Ascending aorta (tissue), 2 donors: ENCODE data around the gene ATCAY. TPM values are rescaled to one million over a fixed set of nuclear protein-coding genes. Genes with fewer than 3 reads are reported as not detected.
"Not testable (repeated sequence)": the region's sequence is repeated elsewhere in the genome, so short reads cannot be mapped to it uniquely, and the experiment has no call there.

ENCODE experiments used
- DNase-seq, 2 donors: peaks; one replicate each; pipeline ENCODE4 v3.0.0-alpha.2; 2019; ENCODE audit warnings: low spot score in 2 of 2
- H3K27ac ChIP-seq, 2 donors: fragments of 200-600 bp; sonication (generic); one replicate each; pipeline ENCODE4 v1.5.1; 2016 to 2017; ENCODE audit warnings: mild to moderate bottlenecking in 1 of 2
- H3K27me3 ChIP-seq: fragments of 200-600 bp; sonication (generic); one replicate; pipeline ENCODE4 v1.5.1; 2017
- H3K36me3 ChIP-seq, 2 donors: fragments of 200-600 bp; sonication (generic); one replicate each; pipeline ENCODE4 v1.5.1; 2016
- H3K4me1 ChIP-seq, 2 donors: fragments of 200-600 bp; sonication (generic); one replicate each; pipeline ENCODE4 v1.5.1; 2016 to 2017; ENCODE audit warnings: mild to moderate bottlenecking in 1 of 2
- H3K4me3 ChIP-seq, 2 donors: fragments of 200-600 bp; sonication (generic); one replicate each; pipeline ENCODE4 v1.5.1; 2016 to 2017; ENCODE audit warnings: mild to moderate bottlenecking in 1 of 2
- H3K9me3 ChIP-seq, 2 donors: fragments of 200-600 bp; sonication (generic); one replicate each; pipeline ENCODE4 v1.5.1; 2016
- intact Hi-C: fragments of 100-400 bp; cut with DNase I; formaldehyde crosslinking; loops from one replicate; pipeline ENCODE4 v1.15.1; 2023
- total RNA-seq: library from RNA; depleted of rRNA; stranded (reverse); fragments of >200 nt; gene quantifications from one replicate; pipeline ENCODE4 v1.1.0, GENCODE V29; 2016
- TF ChIP-seq, protein P1 (sequence below), 3 experiments: fragments of 200-600 bp in 2 of 3; fragments of 450-650 bp in 1 of 3; sonication (generic) in 2 of 3; IDR thresholded peaks; one replicate each; pipeline ENCODE4 v1.5.1; 2016 to 2019; ENCODE audit warnings: antibody characterized with exemption in 3 of 3, mild to moderate bottlenecking in 1 of 3, moderate library complexity in 1 of 3

The ATCAY gene
- total RNA-seq, 1 donor from 2014 or later = not detected

DNA sequence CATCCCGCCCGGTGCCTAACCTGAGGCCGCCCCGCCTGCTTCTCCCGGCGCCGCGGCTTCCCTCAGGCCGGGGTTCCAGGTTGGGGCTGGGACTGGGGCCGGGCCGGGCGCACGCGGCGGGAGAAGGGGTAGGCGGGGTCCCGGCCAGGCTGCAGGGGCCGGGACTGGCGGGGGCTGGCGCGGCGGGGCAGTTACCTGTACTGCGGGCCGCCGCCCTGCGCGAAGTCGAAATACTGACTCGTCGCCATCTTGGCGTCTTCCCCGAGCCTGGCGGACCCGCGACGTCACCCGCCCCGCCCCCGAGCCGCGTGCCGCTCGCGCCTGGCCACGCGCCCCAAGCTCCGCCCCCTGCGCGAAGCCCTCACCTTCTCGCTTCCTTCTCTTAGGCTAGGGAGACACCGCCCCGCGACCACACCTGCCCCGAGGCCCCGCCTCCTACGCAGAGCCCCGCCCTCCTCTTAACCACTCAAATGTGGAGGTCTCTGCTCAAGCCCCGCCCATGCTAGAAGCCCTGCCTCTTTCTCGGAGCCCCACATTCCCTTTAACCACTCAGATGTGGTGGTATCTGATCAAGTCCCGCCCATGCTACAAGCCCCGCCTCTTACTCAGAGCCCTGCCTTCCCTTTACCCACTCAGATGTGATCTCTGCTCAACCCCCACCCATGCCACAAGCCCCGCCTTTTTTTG is 11.6 kb upstream of the ATCAY start, which contains the start of gene ZFR2:
ZFR2 (minus strand) TSS at position 269 of the 687 bp plus-strand sequence; CDS start at position 248, 21 bp downstream.
- H3K27me3 ChIP-seq = peaks cover 18% of the 10 kb centered on the region
- intact Hi-C loops = no loop called here
- TF ChIP-seq, protein P1, sequence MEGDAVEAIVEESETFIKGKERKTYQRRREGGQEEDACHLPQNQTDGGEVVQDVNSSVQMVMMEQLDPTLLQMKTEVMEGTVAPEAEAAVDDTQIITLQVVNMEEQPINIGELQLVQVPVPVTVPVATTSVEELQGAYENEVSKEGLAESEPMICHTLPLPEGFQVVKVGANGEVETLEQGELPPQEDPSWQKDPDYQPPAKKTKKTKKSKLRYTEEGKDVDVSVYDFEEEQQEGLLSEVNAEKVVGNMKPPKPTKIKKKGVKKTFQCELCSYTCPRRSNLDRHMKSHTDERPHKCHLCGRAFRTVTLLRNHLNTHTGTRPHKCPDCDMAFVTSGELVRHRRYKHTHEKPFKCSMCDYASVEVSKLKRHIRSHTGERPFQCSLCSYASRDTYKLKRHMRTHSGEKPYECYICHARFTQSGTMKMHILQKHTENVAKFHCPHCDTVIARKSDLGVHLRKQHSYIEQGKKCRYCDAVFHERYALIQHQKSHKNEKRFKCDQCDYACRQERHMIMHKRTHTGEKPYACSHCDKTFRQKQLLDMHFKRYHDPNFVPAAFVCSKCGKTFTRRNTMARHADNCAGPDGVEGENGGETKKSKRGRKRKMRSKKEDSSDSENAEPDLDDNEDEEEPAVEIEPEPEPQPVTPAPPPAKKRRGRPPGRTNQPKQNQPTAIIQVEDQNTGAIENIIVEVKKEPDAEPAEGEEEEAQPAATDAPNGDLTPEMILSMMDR (IDR thresholded peaks at IDR 0.05) = no peak
- no peak within 1 kb of the TSS for H3K27ac ChIP-seq
- DNase-seq = no peak
- H3K9me3 ChIP-seq = no peaks in the 10 kb centered on the region
- no peaks in the 10 kb centered on the region for H3K4me1 ChIP-seq
- H3K36me3 ChIP-seq = no peaks in the 10 kb centered on the region
- peak within 1 kb of the TSS in 1 of 2 donors; percentile 7 for H3K4me3 ChIP-seq

DNA sequence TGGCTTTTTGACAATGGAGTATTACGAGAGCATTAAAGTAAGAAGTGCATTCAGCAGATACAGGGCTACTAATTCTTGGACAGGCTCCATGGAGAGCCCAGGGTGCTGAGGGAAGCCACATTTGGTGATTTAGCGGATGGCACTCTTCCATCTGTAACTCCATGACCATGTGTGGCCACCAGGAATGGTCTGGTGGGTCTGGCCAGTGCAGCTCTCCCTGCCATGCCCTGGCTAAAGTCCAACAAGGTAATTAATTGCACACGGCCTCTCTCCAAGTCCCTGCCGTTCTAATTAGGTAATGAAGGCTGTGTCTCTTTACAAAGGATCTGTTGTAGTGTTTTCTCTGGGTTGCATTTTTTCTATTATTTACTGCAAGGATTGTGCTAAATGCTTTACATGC is 7.3 kb upstream of the ATCAY start:
- no peaks in the 10 kb centered on the region for H3K4me1 ChIP-seq
- H3K9me3 ChIP-seq = no peaks in the 10 kb centered on the region
- TF ChIP-seq, protein P1 (IDR thresholded peaks at IDR 0.05) = no peak
- peaks cover 11% of the 10 kb centered on the region for H3K27me3 ChIP-seq
- no peak for DNase-seq
- no peak overlapping the region for H3K27ac ChIP-seq
- intact Hi-C loops = no loop called here
- no peak overlapping the region for H3K4me3 ChIP-seq
- H3K36me3 ChIP-seq = no peaks in the 10 kb centered on the region

DNA sequence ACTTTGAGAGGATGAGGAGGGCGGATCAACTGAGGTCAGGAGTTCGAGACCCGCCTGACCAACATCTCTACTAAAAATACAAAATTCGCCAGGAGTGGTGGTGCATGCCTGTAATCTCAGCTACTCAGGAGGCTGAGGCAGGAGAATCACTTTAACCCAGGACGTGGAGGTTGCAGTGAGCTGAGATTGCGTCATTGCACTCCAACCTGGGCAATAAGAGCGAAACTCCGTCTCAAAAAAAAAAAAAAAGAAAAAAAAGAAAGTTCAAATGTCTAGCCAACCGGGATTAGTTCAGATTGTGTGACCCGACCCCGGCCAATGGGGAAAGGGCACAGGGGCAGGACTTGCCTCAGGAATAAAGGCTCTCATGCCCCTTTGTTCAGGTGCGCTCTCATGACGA is 5.8 kb upstream of the ATCAY start:
- intact Hi-C loops = not testable (repeated sequence)

DNA sequence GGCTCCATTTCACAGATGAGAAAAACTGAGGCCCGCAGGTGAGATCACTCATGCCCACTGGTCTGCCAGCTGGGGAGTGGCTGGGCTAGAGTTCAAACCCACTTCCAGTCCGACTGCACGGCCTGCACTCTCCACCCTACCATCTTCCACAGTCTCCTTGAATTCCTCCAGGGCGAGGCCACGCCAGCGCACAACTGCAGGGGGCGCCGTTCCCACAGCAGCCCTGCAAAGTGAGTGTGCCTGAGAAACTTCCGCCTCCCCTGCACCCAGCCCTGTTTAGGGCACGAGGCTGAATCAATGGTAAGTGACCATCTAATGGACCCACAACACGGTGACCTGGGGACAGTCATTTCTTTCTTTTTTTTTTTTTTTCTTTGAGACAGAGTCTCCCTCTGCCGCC is 829 bp upstream of the ATCAY start:
- peaks cover 12% of the 10 kb centered on the region for H3K27me3 ChIP-seq
- intact Hi-C loops = no loop called here
- no peaks in the 10 kb centered on the region for H3K9me3 ChIP-seq
- H3K4me3 ChIP-seq = no peak overlapping the region
- H3K36me3 ChIP-seq = no peaks in the 10 kb centered on the region
- no peak overlapping the region for H3K27ac ChIP-seq
- no peaks in the 10 kb centered on the region for H3K4me1 ChIP-seq
- no peak for DNase-seq
- TF ChIP-seq, protein P1 (IDR thresholded peaks at IDR 0.05) = no peak

More for the DNA sequence above, 5.8 kb upstream of the ATCAY start:
- not testable (repeated sequence) for H3K4me1 ChIP-seq, H3K9me3 ChIP-seq, H3K27me3 ChIP-seq, DNase-seq, H3K4me3 ChIP-seq, H3K27ac ChIP-seq, H3K36me3 ChIP-seq

DNA sequence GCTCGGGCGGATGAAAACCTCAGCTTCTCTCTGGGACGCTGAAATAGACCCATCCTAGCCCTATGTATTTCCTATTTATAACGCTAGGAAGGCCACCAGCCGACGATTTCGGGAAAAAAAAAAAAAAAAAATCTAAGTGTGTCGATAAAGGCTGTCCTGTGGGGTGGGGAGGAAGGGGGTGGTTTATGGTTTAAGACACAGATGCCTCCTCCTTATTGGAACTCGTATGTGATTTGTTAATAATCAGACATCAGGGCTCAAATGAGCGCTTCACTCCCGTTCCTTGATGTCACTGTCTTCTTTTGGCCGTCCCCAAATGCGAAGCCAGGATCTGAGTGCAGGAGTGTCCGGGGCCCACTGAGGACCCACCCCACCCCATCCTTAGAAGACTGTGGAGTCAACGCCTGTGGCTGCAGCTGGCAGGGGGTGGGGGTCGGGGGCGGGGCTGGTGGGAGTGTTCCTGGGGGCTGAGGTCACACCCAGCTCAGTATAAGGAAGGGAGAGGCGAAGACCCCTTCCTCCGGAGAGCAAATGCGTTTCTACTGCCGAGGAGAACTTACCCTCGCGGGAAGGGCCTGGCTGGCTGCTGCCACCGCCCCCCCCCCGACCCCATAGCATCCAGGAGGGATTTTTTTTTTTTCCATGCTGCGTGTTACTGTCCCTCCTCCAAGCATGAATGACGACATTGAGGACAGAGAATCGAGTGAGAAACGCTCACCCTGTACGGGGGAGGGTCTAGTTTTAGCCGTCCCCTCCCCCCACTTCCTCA is 971 bp downstream of the ATCAY start:
- Histone ChIP-seq H3K9me3 (no peaks in the 10 kb centered on the region), H3K4me3 (no peak overlapping the region), H3K27me3 (peaks cover 12% of the 10 kb centered on the region), H3K27ac (no peak overlapping the region), H3K36me3 (no peaks in the 10 kb centered on the region), H3K4me1 (no peaks in the 10 kb centered on the region)
- intact Hi-C loops = no loop called here
- TF ChIP-seq, protein P1 (IDR thresholded peaks at IDR 0.05) = no peak
- DNase-seq = no peak

DNA sequence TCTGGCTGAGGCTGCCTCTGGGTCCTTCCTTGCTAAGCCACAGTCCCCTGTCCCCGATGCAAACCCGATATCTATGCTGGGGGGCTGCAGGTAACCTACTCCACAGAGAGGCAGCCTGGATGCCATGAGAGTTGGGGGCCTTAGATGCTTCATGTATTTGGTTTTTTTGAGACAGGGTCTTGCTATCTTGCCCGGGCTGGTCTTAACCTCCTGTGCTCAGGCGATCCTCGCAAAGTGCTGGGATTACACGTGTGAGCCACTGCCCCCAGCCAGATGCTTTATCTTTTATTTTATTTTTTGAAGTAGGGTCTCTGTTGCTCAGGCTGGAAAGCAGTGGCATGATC is 1.5 kb downstream of the ATCAY start:
- peaks cover 12% of the 10 kb centered on the region for H3K27me3 ChIP-seq
- DNase-seq = no peak

More for the DNA sequence above, 1.5 kb downstream of the ATCAY start:
- Histone ChIP-seq H3K36me3 (no peaks in the 10 kb centered on the region), H3K27ac (no peak overlapping the region), H3K4me1 (no peaks in the 10 kb centered on the region), H3K9me3 (no peaks in the 10 kb centered on the region), H3K4me3 (no peak overlapping the region)
- intact Hi-C loops = no loop called here
- TF ChIP-seq, protein P1 (IDR thresholded peaks at IDR 0.05) = no peak
